Measurements from ENCODE around the gene SOCS2.

SOCS2 gene, protein sequence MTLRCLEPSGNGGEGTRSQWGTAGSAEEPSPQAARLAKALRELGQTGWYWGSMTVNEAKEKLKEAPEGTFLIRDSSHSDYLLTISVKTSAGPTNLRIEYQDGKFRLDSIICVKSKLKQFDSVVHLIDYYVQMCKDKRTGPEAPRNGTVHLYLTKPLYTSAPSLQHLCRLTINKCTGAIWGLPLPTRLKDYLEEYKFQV

DNA sequence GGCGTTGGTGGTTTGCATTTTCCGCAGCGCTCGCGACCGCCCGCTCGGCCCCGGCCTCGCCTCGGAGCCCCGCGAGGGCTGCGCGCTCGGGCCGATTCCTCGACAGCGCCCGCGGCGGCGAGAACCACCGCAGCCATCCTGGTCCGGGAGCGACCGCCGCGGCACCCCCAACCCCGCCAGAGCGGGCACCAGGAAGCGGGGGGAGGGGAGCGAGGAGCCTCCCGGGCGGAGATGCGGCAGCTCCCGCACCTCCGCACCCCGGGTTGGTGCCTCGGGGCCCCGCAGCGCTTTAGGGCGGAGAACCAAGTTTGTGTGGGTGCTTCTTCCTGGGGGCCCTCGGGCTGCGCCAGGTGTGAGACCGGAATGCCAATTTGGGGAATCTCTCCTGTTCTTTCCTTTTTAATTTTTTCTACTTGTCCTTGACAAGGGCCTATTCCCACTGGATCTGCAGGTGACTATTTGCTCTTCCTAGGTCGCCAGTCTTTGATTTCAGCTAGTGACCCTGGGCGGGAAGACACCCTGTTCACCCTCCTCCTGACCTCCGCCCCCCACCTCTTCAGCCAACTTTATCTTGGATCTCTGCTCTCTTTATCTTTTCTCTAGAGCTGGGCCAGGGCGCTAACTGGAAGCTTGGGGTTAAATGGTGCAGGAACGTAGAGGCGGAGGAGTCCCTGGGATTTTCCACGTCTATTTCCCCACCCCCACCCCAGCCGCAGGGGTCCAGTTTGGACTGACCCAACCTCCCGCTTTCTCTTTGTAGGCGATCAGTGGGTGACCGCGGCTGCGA is at the start of gene SOCS2:
SOCS2 (plus strand) TSS at position 751 of the 787 bp plus-strand sequence. CDS start 223 bp downstream, outside the sequence.
- DNase-seq (ENCODE audit: low read depth), result peak; percentile 19
- TF ChIP-seq, protein P1, sequence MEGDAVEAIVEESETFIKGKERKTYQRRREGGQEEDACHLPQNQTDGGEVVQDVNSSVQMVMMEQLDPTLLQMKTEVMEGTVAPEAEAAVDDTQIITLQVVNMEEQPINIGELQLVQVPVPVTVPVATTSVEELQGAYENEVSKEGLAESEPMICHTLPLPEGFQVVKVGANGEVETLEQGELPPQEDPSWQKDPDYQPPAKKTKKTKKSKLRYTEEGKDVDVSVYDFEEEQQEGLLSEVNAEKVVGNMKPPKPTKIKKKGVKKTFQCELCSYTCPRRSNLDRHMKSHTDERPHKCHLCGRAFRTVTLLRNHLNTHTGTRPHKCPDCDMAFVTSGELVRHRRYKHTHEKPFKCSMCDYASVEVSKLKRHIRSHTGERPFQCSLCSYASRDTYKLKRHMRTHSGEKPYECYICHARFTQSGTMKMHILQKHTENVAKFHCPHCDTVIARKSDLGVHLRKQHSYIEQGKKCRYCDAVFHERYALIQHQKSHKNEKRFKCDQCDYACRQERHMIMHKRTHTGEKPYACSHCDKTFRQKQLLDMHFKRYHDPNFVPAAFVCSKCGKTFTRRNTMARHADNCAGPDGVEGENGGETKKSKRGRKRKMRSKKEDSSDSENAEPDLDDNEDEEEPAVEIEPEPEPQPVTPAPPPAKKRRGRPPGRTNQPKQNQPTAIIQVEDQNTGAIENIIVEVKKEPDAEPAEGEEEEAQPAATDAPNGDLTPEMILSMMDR (IDR thresholded peaks at IDR 0.05; ENCODE audit: low read length, missing control alignments), result no peak
- H3K4me3 ChIP-seq (replicated peaks; ENCODE audit: low read depth, low read length), result peak within 1 kb of the TSS; percentile 71

DNA sequence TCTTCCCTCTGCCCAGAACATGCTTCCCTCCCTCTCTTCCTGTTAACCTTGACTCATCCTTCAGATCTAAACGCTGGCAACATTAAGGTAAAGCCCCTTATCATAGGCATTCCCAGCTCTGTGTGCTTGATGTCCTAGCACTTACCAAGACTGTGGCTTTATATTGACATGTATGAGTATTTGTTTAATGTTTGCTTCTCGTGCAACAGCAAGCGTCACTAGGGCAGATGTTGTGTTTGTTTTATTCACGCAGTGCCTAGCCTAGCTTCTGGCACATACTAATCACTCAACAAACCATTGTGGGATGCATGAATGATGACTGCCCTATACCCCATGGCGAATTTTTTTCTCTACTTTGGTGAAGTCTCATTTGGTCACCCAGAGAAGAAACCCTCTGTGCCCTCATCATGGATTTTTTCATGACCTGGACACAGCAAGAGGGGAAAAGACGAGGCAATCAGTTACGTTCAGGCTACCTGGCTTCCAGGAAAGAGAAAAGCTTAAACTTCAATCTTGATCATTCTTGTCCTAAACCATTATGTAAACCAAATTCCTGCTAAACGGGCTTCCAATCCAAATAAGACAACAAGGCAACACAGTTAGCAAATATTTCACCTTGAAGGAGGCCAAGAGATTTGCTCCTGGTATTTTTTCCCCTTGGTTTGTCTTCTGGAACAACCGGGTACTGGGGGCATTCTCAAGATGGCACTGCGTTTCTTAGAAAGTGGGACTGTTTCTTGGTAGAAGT is 47.9 kb upstream of the SOCS2 start:
- DNase-seq (ENCODE audit: low read depth), result no peak
- TF ChIP-seq, protein P1 (IDR thresholded peaks at IDR 0.05; ENCODE audit: low read length, missing control alignments), result no peak

DNA sequence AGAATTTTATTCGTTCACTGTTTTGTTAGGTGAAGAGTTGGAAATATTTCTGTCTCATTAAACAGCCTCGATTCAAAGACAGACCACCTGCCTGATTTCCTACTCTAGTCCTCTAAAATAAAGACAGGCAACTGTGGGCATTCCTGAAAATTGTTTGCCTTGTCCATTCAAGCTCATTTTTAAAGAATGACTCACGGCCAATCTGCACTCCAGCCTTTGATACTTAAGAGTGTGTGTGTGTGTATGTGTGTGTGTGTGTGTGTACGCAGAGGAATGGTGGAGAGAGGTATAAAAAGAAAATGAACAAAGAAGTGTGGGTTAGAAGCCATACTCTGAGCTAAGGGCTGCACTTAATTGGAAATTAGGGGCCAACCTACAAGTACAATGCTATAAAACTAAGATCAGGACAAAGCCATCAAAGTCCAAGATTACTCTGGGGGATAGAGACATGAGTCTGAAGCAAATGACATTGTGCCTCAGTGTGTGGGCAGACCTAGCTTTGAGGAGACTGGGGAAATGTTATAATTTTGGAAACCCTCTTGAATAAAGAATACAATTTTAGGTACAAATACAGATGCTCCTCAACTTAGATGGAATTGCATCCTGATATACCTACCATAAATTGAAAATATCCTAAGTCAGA is 45.6 kb upstream of the SOCS2 start:
- peak; percentile 93 for DNase-seq (ENCODE audit: low read depth)
- H3K4me3 ChIP-seq (replicated peaks; ENCODE audit: low read depth, low read length), result no peak overlapping the region
- TF ChIP-seq, protein P1 (IDR thresholded peaks at IDR 0.05; ENCODE audit: low read length, missing control alignments), result no peak

More for the DNA sequence above, 47.9 kb upstream of the SOCS2 start:
- H3K4me3 ChIP-seq (replicated peaks; ENCODE audit: low read depth, low read length), result no peak overlapping the region

DNA sequence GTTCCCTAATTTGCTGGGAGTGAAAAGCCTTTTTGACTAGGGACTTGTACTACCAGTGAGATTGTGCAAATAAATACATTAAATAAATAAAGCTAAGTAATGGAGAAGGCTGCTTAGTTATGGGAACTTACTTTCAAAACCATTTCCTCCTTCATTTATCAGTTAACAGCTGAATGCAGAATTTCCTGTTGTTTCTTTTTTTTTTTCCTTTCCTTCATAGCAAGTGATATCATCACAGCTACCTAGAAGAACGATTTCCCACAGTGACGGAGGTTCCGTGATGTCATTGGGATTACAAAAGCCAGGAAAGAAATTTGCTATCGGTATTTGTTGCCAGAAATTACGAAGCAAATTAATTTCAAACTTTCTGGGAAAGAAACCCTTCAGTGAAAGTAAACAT is 42.1 kb upstream of the SOCS2 start:
- no peak overlapping the region for H3K4me3 ChIP-seq (replicated peaks; ENCODE audit: low read depth, low read length)
- TF ChIP-seq, protein P1 (IDR thresholded peaks at IDR 0.05; ENCODE audit: low read length, missing control alignments), result no peak
- DNase-seq (ENCODE audit: low read depth), result peak; percentile 91

DNA sequence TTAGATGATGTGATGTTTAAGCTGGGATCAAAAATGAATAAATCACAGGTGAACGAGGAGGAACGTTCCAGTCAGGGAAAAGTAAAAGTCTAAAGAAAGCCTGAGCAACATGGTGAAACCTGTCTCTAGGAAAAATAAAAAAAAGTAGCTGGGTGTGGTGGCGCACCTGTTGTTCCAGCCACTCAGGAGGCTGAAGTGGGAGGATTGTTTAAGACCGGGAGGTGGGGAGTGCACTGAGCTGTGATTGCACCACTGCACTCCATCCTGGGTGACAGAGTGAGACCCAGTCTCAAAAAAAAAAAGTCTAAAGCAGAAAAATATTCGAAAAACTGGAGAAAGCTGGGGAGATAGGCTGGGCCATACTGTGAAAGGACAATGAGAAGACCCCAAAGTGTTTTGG is 39.2 kb upstream of the SOCS2 start:
- TF ChIP-seq, protein P1 (IDR thresholded peaks at IDR 0.05; ENCODE audit: low read length, missing control alignments), result no peak
- DNase-seq (ENCODE audit: low read depth), result no peak
- H3K4me3 ChIP-seq (replicated peaks; ENCODE audit: low read depth, low read length), result no peak overlapping the region

DNA sequence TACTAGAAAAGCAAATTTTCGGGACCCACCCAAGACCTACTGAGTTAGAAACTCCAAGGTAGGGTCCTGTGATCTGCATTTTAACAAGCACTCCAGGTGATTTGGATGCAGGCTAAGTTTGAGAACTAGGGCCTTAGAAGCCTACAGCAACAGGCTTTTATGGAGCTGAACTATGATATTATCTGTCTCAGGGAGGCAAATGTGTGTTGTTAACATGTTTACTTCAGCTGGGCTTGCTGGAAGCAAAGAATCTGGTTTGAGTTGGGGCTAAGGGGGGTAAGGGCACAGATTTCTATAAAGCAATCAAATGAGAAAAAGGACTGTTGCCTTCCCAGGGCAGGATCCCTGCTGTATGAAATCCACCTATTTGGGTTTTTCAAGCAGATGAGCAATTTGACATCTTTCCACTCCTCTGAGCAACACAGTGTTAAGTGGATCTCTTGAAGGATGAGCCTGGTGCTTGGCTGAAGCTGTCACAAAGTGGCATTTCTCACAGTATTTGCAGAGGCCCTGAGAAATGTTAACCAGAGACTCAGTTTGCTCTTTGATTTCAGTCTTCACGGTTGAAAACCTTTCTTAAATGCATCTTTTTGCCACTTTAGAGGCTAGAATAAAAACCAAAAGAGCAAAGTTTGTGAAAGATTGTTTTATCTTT is 36.2 kb upstream of the SOCS2 start:
- TF ChIP-seq, protein P1 (IDR thresholded peaks at IDR 0.05; ENCODE audit: low read length, missing control alignments), result no peak
- no peak overlapping the region for H3K4me3 ChIP-seq (replicated peaks; ENCODE audit: low read depth, low read length)
- no peak for DNase-seq (ENCODE audit: low read depth)

Measured in fibroblast of pulmonary artery (primary cell).